GM19025 (cell line): Measurements from ENCODE around the gene CTBP2.

Experiments used
- ATAC-seq: cut with Tn5 transposase; IDR thresholded peaks from one replicate; pipeline ENCODE4 v1.9.1; 2021; ENCODE audit warnings: mild to moderate bottlenecking, low read depth, moderate library complexity; ENCODE audit not compliant: unreplicated experiment

The CTBP2 gene

GRCh38 chr10:125016611-125017202 is 143.7 kb downstream of the CTBP2 start:
- no peak for ATAC-seq

- no peak for ATAC-seq
These were observed 144.2 kb downstream of the CTBP2 start for GRCh38 chr10:125016123-125016522.

GRCh38 chr10:125015356-125015944 is 144.9 kb downstream of the CTBP2 start:
- ATAC-seq: no peak

GRCh38 chr10:125014836-125015355 is 145.5 kb downstream of the CTBP2 start:
- no peak for ATAC-seq

DNA sequence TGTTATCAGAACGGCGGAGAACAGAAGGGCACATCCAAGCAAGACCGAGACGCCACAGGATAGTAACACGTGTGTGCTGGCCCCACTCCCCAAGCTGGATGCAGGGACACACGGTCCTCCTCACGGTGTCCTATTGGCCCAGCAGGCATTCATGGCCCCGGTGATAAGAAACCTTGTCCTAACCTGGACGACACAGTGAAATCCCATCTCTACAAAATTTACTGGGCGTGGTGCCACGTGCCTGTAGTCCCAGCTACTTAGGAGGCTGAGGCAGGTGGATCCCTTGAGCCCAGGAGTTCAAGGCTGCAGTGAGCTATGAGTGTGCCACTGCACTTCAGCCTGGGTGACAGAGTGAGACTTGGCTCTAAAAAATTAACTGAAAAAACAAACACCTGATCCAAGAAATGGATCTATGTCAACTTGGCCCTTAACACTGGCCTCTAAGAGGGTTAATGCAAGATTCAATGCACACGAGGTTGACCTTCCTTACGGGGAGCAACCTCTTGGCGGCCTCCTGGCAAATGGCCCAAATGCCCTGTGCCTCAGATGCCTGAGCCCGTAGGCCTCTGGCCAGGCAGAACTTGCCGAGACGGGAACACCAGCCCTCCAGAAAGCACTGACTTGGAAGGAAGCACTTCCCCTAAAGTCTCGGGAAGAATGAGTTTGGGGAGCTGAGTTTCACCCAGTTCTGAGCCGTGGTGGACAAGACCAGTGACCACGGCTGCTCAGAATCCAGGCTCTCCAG is 146.1 kb downstream of the CTBP2 start:
- ATAC-seq: no peak

- ATAC-seq: no peak
These were observed 146.9 kb downstream of the CTBP2 start for GRCh38 chr10:125013529-125013872.

DNA sequence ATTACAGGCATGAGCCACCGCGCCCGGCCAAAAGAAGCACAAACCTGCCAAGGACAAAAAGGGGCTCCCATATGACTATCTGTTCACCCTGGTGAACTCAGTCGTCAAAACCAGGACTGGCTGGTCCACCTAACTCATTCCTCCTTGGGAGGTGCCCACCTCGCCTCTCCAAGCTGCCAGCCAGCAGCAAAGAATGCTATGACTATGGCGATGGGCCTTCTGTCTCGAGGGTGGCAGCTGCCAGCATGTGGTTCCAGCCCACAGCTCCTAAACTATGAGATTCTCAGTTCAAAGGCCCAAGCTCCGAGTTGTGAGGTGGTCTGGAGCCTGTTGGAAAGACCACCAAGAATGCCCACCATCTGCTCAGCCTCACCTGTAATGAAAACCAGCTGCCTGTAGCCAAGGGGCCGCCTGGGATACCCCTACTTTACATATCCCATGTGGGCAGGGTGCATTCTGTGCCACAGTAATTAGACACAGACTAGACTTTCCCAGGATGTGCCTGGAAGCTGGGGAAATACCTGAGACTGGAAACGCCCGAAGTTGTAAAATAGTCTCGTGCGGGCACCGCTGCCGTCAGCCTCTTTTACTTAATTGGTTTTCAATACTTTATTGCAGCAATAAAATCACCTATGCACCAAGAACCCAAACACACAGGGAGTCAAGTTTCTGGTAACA is 147.4 kb downstream of the CTBP2 start:
- no peak for ATAC-seq

- no peak for ATAC-seq
These were observed 148.2 kb downstream of the CTBP2 start for GRCh38 chr10:125011926-125012705.

- no peak for ATAC-seq
These were observed 149.0 kb downstream of the CTBP2 start for GRCh38 chr10:125011171-125011925.

DNA sequence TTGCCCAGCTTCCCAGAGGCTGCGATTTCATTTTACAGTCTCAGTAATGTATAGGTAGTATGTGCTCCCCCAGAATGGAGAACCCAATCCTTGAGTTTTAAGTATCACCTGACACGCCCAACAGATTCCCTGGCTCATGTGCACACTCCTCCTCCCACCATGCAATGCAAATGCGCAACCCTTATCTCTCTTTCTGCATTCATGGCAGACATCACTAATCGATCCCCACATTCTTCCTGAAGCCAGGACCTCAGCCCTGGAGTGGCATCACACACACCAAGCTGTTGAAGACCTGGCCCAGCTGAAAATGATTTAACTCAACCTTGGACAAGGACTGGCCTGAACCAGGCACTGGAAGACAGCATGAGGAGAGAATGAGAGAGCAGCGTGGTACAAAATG is 150.0 kb downstream of the CTBP2 start:
- no peak for ATAC-seq

- ATAC-seq: no peak
These were observed 150.7 kb downstream of the CTBP2 start for GRCh38 chr10:125009661-125010161.

GRCh38 chr10:125008689-125009638 is 151.4 kb downstream of the CTBP2 start:
- ATAC-seq: no peak

DNA sequence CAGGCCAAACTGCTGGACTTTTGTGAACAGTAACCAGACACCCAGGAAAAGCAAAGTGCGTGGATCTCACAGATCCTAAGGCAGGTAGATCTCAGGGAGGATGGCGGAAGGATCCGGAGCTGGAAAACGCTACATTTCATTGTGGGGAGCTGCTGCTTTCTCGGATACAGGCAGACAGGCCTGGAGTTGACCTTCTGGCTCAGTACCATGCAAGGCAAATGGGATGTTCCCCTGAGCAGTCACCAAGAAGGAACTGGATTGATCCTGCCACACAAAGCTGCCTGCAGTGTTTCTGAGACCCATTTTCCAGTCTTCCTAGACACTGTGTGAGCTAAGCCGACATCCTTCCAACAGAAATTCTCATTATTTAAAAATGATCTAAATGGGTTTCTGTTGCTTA is 152.9 kb downstream of the CTBP2 start:
- ATAC-seq: no peak

GRCh38 chr10:125006921-125007426 is 153.4 kb downstream of the CTBP2 start:
- no peak for ATAC-seq

DNA sequence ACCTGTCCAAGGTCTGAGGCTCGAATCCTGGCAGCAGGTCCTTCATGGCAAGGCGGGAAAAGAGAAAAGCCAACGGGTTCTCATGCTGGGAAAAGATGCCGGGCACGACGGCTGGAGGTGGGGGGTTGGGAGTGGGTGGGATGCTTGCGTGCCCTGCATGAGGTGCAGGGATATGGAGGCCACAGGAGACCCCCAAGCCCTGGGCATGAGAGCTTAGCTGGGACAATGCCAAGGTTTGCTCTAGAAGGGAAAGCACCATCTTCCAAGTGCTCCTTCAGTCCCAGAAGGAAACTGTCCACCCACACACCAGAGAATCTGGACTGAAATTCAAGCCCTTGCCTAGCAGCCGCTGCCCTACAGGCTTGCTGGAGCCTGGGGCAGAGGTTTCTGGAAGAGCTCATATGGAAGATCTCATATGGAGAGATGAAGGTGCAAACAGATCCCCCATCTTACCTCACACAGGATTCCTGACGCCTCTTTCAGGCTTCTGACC is 154.1 kb downstream of the CTBP2 start:
- no peak for ATAC-seq

DNA sequence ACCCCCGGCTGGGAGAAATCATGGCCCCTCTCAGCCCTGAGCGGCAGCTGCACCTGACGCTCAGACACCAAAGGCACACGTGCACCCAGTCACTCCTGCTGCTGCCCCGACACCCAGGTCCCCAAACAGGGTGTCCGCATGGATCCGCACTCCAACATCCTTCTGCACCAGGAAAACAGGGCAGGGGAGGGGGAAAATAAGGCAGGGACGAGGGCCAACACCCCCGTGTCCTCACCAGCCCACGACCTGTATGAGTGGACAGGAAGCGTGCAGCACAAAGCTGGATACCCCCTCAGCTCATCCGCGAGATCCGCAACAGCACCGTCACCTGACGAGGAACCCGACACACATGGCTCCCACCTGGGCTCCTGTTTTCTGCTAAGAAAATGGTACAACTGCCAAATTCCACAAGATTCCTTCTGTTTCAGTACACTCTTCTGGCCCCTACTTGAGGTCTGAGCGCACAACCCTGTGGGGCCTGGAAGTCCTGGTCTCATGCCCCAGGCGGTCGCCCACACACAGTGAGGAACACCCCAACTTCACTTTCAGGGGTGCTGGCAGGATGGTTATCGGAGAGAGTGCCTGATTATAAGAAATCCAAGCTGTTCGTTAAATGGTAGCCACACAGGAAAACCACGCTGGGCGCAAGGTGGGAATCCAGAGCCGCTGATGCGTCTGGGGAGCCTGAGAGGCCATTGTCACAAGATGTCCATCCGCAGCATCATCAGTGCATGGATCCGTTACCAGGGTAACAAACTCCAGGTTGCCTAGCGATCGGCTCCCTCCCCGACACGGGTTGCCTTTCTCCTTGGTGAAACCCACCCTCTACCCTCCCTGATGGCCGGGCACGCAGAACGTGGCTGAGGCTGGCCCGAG is 154.8 kb downstream of the CTBP2 start:
- no peak for ATAC-seq
